ENCODE measurements around the gene ZDHHC4. TPM values are rescaled to one million over a fixed set of nuclear protein-coding genes. Genes with fewer than 3 reads are reported as not detected.
A peak's percentile ranks its signal among the peaks of the same experiment; 100 is the strongest.

Gene ZDHHC4
- total and polyA plus RNA-seq, 2 donors (not counting 3 experiments of a cell fraction or from before 2014, with no cell fraction given): 29.9 to 122 TPM

GRCh38 chr7:6558837-6559236 is 18.4 kb upstream of the ZDHHC4 start:
- POLR2A ChIA-PET: interaction anchor here (1.0 kb wide), 1 partner anchor 31 kb away, joined by 3 read pairs; the partner anchor contains the start of gene INTS15
- H4K20me1 ChIP-seq (replicated peaks; ENCODE audit: control insufficient read depth, extremely low read depth, insufficient read depth, low read length): no peaks in the 10 kb centered on the region

More at GRCh38 chr7:6558837-6559236, 18.4 kb upstream of the ZDHHC4 start:
- intact Hi-C loops (cut with micrococcal nuclease): no loop called here
- H3K27me3 ChIP-seq (ENCODE audit: control insufficient read depth in 2 of 2, insufficient read depth in 2 of 2, low read length in 2 of 2): no peaks in the 10 kb centered on the region
- H3K9ac ChIP-seq (replicated peaks; ENCODE audit: extremely low read depth, insufficient read depth, low read length): no peak overlapping the region
- no peaks in the 10 kb centered on the region for H3K9me1 ChIP-seq (replicated peaks; ENCODE audit: control insufficient read depth, extremely low read depth, insufficient read depth, low read length)
- TF ChIP-seq JUN (IDR thresholded peaks at IDR 0.05; ENCODE audit: borderline replicate concordance, insufficient read depth, insufficient read length, low read depth): no peak
- peak in 1 of 2 donors; percentile 8 for TF ChIP-seq CTCF (IDR thresholded peaks at IDR 0.05; ENCODE audit: extremely low read depth in 1 of 2, insufficient read depth in 1 of 2, low read depth in 1 of 2, low read length in 2 of 2)
- TF ChIP-seq EZH2 (IDR thresholded peaks at IDR 0.05; ENCODE audit: borderline replicate concordance, low read depth, low read length, severe bottlenecking): no peak
- TF ChIP-seq POLR2AphosphoS5 (IDR thresholded peaks at IDR 0.05; ENCODE audit: insufficient read depth, low read depth, low read length): no peak
- TF ChIP-seq, protein P1, sequence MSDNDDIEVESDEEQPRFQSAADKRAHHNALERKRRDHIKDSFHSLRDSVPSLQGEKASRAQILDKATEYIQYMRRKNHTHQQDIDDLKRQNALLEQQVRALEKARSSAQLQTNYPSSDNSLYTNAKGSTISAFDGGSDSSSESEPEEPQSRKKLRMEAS (IDR thresholded peaks at IDR 0.05; ENCODE audit: insufficient read depth, insufficient read length): no peak
- no peak for DNase-seq (ENCODE audit: low read depth, low spot score)
- BruUV-seq (replicated peaks): no TSS peak
- dilution Hi-C loops (cut with MboI; ENCODE audit: extremely low pct_ligation_motif_present, low sequenced_read_pairs): no loop called here
- H3K36me3 ChIP-seq (ENCODE audit: control insufficient read depth in 2 of 2, extremely low read depth in 1 of 2, insufficient read depth in 2 of 2, low read length in 2 of 2): no peaks in the 10 kb centered on the region
- no peaks in the 10 kb centered on the region for H3K4me1 ChIP-seq (ENCODE audit: control insufficient read depth, extremely low read depth, insufficient read depth, low read length)
- FAIRE-seq: no peak
- H3K4me2 ChIP-seq (ENCODE audit: insufficient read depth, low read length): no peak overlapping the region
- H3K9me3 ChIP-seq (replicated peaks; ENCODE audit: control insufficient read depth, insufficient read depth, low read length): no peaks in the 10 kb centered on the region
- H3K79me2 ChIP-seq (ENCODE audit: control insufficient read depth, insufficient read depth, low read length): no peaks in the 10 kb centered on the region
- CTCF ChIA-PET: interaction anchor here (0.6 to 2.3 kb wide), 12 partner anchors 9 to 62 kb away, joined by 3 to 23 read pairs (median 4); partner anchors contain the start of genes INTS15 and ZDHHC4
- H3K4me3 ChIP-seq (replicated peaks in 1 of 3; ENCODE audit: insufficient read depth in 1 of 3, low read depth in 1 of 3, low read length in 3 of 3): no peak overlapping the region
- no peak overlapping the region for H3K27ac ChIP-seq (ENCODE audit: insufficient read depth, low read depth, low read length)
- H2AFZ ChIP-seq (ENCODE audit: low read depth, low read length): no peak overlapping the region

Measured in endothelial cell of umbilical vein (primary cell).